Heart right ventricle (tissue), 16 donors: ENCODE measurements around the gene ABCA12. TPM values are rescaled to one million over a fixed set of nuclear protein-coding genes. Genes with fewer than 3 reads are reported as not detected.

Source experiments
- ATAC-seq, 8 donors: fragments of 200-7000 bp; cut with Tn5 transposase; one replicate each; pipeline ENCODE4 v1.9.1; 2020; ENCODE audit warnings: mild to moderate bottlenecking in 8 of 8, moderate library complexity in 8 of 8, moderate number of reproducible peaks in 1 of 8
- DNase-seq, 2 donors: peaks; one replicate each; pipeline ENCODE4 v3.0.0-alpha.2; 2020
- H3K27ac ChIP-seq, 10 donors: fragments of 200-600 bp; sonication (generic) in 2 of 10; one replicate each; pipeline versions ENCODE4 v1.5.0 to v1.8.0; 2020 to 2022; ENCODE audit warnings: mild to moderate bottlenecking in 3 of 10
- H3K27me3 ChIP-seq, 7 donors: fragments of 200-600 bp; one replicate each; pipeline ENCODE4 v1.8.0; 2021 to 2022; ENCODE audit warnings: mild to moderate bottlenecking in 2 of 7
- H3K36me3 ChIP-seq, 9 donors: fragments of 200-600 bp; sonication (generic) in 1 of 9; one replicate each; pipeline versions ENCODE4 v1.5.0 to v1.8.0; 2020 to 2022; ENCODE audit warnings: mild to moderate bottlenecking in 2 of 9
- H3K4me1 ChIP-seq, 9 donors: fragments of 200-600 bp; sonication (generic) in 1 of 9; one replicate each; pipeline versions ENCODE4 v1.5.0 to v1.8.0; 2020 to 2022; ENCODE audit warnings: mild to moderate bottlenecking in 4 of 9
- H3K4me3 ChIP-seq, 10 donors: fragments of 200-600 bp; sonication (generic) in 2 of 10; one replicate each; pipeline versions ENCODE4 v1.5.0 to v1.8.0; 2020 to 2022; ENCODE audit warnings: mild to moderate bottlenecking in 7 of 10, moderate library complexity in 2 of 10
- H3K9me3 ChIP-seq, 11 donors: fragments of 200-600 bp in 10 of 11; sonication (generic) in 2 of 11; one replicate each; pipeline versions ENCODE4 v1.5.0 to v1.8.0; 2013 to 2022; ENCODE audit warnings: mild to moderate bottlenecking in 2 of 11, control low read depth in 1 of 11, moderate library complexity in 1 of 11
- CTCF ChIP-seq, 9 donors: fragments of 200-600 bp; sonication (generic) in 2 of 9; IDR thresholded peaks; one replicate each; pipeline versions ENCODE4 v1.5.0 to v1.8.0; 2021 to 2022; ENCODE audit warnings: antibody characterized with exemption in 9 of 9, mild to moderate bottlenecking in 5 of 9, moderate library complexity in 1 of 9
- WGBS, 2 donors: extraction: QIAGEN DNeasy Blood & Tissue Kit; methylation state at CpG; one replicate each; pipeline ENCODE4 v1.1.7; 2013; ENCODE audit warnings: inconsistent platforms in 1 of 2; 5-methylcytosine and 5-hydroxymethylcytosine counted together
- intact Hi-C, 10 donors: fragments of 100-400 bp; cut with DNase I; formaldehyde crosslinking; loops; one replicate each; pipeline versions ENCODE4 v1.11.1 to v1.14.2; 2022
- polyA plus RNA-seq, 2 donors: library from polyadenylated mRNA; stranded (reverse); fragments of 200-250 nt; gene quantifications; one replicate each; pipeline ENCODE4 v1.2.3, GENCODE V29; 2013
- total RNA-seq, 10 donors: library from RNA; stranded (reverse); fragmentation: NEBNext Ultra II Directional in 3 of 10; extraction: Animal tissue kit (Norgen Biotek cat#: 25700) in 3 of 10; gene quantifications; one replicate each; pipeline versions ENCODE4 v1.2.1 to v1.2.4, GENCODE V29; 2021 to 2023
- donor health status: Arrhythmogenic right ventricular cardiomyopathy.
- donor health status: ischemic (EF 13 %, LVEDD 7.1; RV severe dilation, severe dysfunction).
- donor health status: healthy with polysubstance abuse.
- donor health status: DM: no; HTN: yes; CAD: no.
- donor health status: DM: no; HTN: no; CAD: no.
- donor health status: ischemic (EF 25% LVEDD 6.9; RV normal size, moderate dysfunction).
- donor health status: ischemic (EF 25% LVEDD 5.7; RV mildly dilated, moderate dysfunction).
- donor health status: healthy.
- donor health status: DM: yes; HTN: yes; CAD: no.
- donor health status: Ischemic cardiomyopathy.
- donor health status: ischemic (EF 35%, LVEDD 5.7; RV mildly dilated, moderate dysfunction).
- donor health status: nonischemic (EF 11% LVEDD 7.7; RV severe dilation, severe dysfunction).
- donor health status: DM: yes; HTN: yes; CAD: no.
- donor health status: PGD.
- donor health status: ischemic (EF 29% LVEDD 5.4; RV normal size, mild dysfunction).
- donor health status: nonischemic (EF 23%, LVEDD 6.1; RV moderate dilation, normal function).

Gene ABCA12
- total and polyA plus RNA-seq, 12 donors: 0.02 TPM; not detected in 11

DNA sequence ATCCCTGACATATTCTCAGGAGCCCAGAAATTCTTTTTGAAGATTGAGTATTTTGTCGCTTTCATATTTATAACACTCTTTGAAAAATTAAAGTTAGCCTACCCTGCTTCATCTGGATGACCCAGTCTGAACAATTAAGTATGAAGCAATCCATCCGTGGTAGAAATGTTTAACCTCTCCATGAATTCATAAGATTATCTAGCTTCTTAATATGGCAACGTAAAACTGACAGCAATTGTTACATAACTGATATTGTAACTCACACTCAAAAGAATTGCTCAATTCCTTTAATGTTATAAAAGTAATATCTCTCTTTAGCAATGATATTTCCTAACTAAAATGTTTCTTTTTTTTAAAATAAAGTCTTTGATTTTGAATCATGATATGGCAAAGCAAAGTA lies 7.2 kb upstream of the ABCA12 start:
- H3K36me3 ChIP-seq: no peaks in the 10 kb centered on the region
- no peaks in the 10 kb centered on the region for H3K27me3 ChIP-seq
- no peak overlapping the region for H3K4me3 ChIP-seq
- no peak for DNase-seq
- WGBS, 2 donors: 41 to 60% methylated on average over 3 of the region's 3 CpGs
- TF ChIP-seq CTCF (IDR thresholded peaks at IDR 0.05): no peak
- intact Hi-C loops: no loop called here
- no peaks in the 10 kb centered on the region for H3K4me1 ChIP-seq
- H3K27ac ChIP-seq: no peak overlapping the region
- no peak for ATAC-seq
- H3K9me3 ChIP-seq: no peaks in the 10 kb centered on the region

- no peak for TF ChIP-seq CTCF (IDR thresholded peaks at IDR 0.05)
- ATAC-seq: no peak
- Histone ChIP-seq H3K4me1 (no peaks in the 10 kb centered on the region), H3K4me3 (no peak overlapping the region), H3K27ac (no peak overlapping the region), H3K9me3 (no peaks in the 10 kb centered on the region), H3K36me3 (no peaks in the 10 kb centered on the region), H3K27me3 (no peaks in the 10 kb centered on the region)
- WGBS, 2 donors: 68% methylated on average over 5 of the region's 5 CpGs
- no peak for DNase-seq
- intact Hi-C loops: no loop called here
Measured at GRCh38 chr2:215144106-215144875, 5.9 kb upstream of the ABCA12 start.

DNA sequence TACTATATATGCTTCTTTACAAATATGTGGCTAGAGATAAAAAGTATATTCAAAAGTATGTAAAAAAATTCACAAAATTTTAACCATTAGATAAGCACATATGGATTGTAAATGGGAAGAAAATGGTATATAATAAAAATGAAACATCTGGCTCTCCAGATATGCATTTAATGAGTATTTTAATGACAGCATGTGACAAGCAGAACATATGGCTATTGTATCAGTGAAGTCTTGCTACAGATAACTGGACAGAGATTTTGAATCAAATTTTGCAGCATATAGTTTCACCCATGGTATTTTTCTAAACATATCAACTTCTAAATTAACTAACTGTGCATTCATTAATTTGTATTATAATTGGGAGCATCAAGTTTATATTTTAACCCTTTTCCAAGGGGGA lies 5.0 kb upstream of the ABCA12 start:
- Histone ChIP-seq H3K4me1 (no peaks in the 10 kb centered on the region), H3K9me3 (no peaks in the 10 kb centered on the region), H3K36me3 (no peaks in the 10 kb centered on the region), H3K27ac (no peak overlapping the region), H3K27me3 (no peaks in the 10 kb centered on the region), H3K4me3 (no peak overlapping the region)
- intact Hi-C loops: no loop called here
- DNase-seq (no peak), ATAC-seq (no peak)
- no peak for TF ChIP-seq CTCF (IDR thresholded peaks at IDR 0.05)

GRCh38 chr2:215141706-215142105 lies 3.3 kb upstream of the ABCA12 start:
- ATAC-seq (no peak), DNase-seq (no peak)
- no peak overlapping the region for H3K27ac ChIP-seq
- no peak for TF ChIP-seq CTCF (IDR thresholded peaks at IDR 0.05)
- no peaks in the 10 kb centered on the region for H3K4me1 ChIP-seq
- no peak overlapping the region for H3K4me3 ChIP-seq
- no peaks in the 10 kb centered on the region for H3K27me3 ChIP-seq
- no peaks in the 10 kb centered on the region for H3K9me3 ChIP-seq
- WGBS, 2 donors: 95 to 96% methylated on average over 2 of the region's 2 CpGs
- H3K36me3 ChIP-seq: no peaks in the 10 kb centered on the region
- intact Hi-C loops: no loop called here
